GM19238 (cell line): Measurements from ENCODE around the gene PTTG2.

Experiments used
- DNase-seq: peaks from one replicate; pipeline ENCODE4 v3.0.0; 2011; ENCODE audit warnings: low spot score; ENCODE audit not compliant: insufficient read length

PTTG2 gene

GRCh38 chr4:38008571-38009021 is 48.4 kb downstream of the PTTG2 start:
- DNase-seq, result no peak

- no peak for DNase-seq
Measured at GRCh38 chr4:38009421-38009820, 49.2 kb downstream of the PTTG2 start.

GRCh38 chr4:38009949-38010348 is 49.8 kb downstream of the PTTG2 start:
- DNase-seq, result no peak
